Peyer's patch (tissue), 4 donors: ENCODE measurements around the gene ESR2. TPM values are rescaled to one million over a fixed set of nuclear protein-coding genes. Genes with fewer than 3 reads are reported as not detected.

Source experiments
- DNase-seq, 3 donors: peaks; one replicate each; pipeline ENCODE4 v3.0.0-alpha.2; 2017 to 2019
- H3K27ac ChIP-seq, 4 donors: fragments of 200-600 bp; sonication (generic); one replicate each; pipeline ENCODE4 v1.5.1; 2016 to 2019
- H3K27me3 ChIP-seq, 2 donors: fragments of 200-600 bp; sonication (generic); one replicate each; pipeline ENCODE4 v1.5.1; 2019
- H3K36me3 ChIP-seq, 3 donors: fragments of 200-600 bp; sonication (generic); one replicate each; pipeline ENCODE4 v1.5.1; 2016 to 2019
- H3K4me1 ChIP-seq, 4 donors: fragments of 200-600 bp; sonication (generic); one replicate each; pipeline ENCODE4 v1.5.1; 2016 to 2019
- H3K4me3 ChIP-seq, 4 donors: fragments of 200-600 bp; sonication (generic); 1 replicate in 3 of 4; 2 replicates in 1 of 4; pipeline ENCODE4 v1.5.1; 2016 to 2019; ENCODE audit warnings: mild to moderate bottlenecking in 1 of 4
- H3K9me3 ChIP-seq, 4 donors: fragments of 200-600 bp; sonication (generic); one replicate each; pipeline ENCODE4 v1.5.1; 2016 to 2019; ENCODE audit warnings: mild to moderate bottlenecking in 1 of 4
- CTCF ChIP-seq, 6 experiments: fragments of 450-650 bp in 4 of 6; fragments of 200-600 bp in 2 of 6; sonication (generic) in 1 of 6; IDR thresholded peaks; one replicate each; pipeline ENCODE4 v1.5.1; 2017 to 2019; ENCODE audit warnings: antibody characterized with exemption in 6 of 6, mild to moderate bottlenecking in 3 of 6, moderate library complexity in 1 of 6
- POLR2A ChIP-seq, 2 donors: fragments of 450-650 bp; IDR thresholded peaks; one replicate each; pipeline ENCODE4 v1.5.1; 2017; ENCODE audit warnings: antibody characterized with exemption in 2 of 2, mild to moderate bottlenecking in 2 of 2, moderate library complexity in 2 of 2
- total RNA-seq, 4 donors: library from RNA; depleted of rRNA; stranded (reverse); fragments of >200 nt; gene quantifications; one replicate each; pipeline ENCODE4 v1.1.0, GENCODE V29; 2016

ESR2 gene
- total RNA-seq, 4 donors from 2014 or later = 0.66 to 6.6 (median 1.1) TPM; not detected in 1

DNA sequence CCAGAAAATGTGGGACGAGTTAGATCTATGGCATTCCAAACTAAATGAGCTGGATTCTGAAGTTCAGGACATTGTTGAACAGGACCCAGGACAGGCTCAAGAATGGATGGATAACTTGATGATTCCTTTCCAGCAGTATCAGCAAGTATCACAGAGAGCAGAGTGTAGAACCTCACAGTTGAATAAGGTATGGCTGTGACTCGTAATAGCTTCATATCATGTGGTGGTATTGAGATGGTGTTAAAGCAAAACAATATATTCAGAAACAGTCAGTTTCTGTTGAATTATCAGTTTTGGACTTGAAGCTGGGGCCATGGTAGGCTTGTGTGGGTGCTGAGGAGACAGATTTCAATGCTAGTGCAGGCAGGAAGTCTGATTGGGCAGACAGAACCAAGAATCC is 213.7 kb downstream of the ESR2 start:
- H3K9me3 ChIP-seq = no peaks in the 10 kb centered on the region
- peaks cover 0 to 26% (median 0%) of the 10 kb centered on the region in 3 donors for H3K36me3 ChIP-seq
- H3K27me3 ChIP-seq = no peaks in the 10 kb centered on the region
- no peak overlapping the region for H3K27ac ChIP-seq
- TF ChIP-seq CTCF (IDR thresholded peaks at IDR 0.05) (no peak), POLR2A (IDR thresholded peaks at IDR 0.05) (no peak)
- no peak overlapping the region for H3K4me3 ChIP-seq
- no peaks in the 10 kb centered on the region for H3K4me1 ChIP-seq
- DNase-seq = no peak

DNA sequence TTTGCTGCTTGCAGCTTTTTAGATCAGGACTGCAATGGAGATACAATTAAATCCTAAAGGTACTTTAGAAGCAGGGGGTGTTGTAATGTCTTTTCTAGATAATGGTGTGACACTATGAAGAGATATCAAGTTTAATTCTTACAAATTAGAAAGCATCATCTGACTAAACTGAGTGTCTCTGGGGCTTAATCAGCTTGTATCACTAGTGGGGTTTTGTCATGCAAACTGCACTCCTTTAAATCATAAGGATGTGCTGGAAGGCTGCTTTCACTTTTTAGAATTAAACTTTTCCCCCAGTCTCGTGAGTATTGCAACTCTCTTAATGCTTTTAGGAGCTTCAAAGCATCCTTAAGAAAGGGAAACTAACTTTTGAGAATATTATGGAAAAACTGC is 218.6 kb downstream of the ESR2 start:
- TF ChIP-seq POLR2A (IDR thresholded peaks at IDR 0.05) (no peak), CTCF (IDR thresholded peaks at IDR 0.05) (no peak)
- H3K36me3 ChIP-seq = peaks cover 0 to 50% (median 0%) of the 10 kb centered on the region in 3 donors
- no peak overlapping the region for H3K27ac ChIP-seq
- H3K9me3 ChIP-seq = no peaks in the 10 kb centered on the region
- no peaks in the 10 kb centered on the region for H3K4me1 ChIP-seq
- no peak for DNase-seq
- H3K4me3 ChIP-seq = no peak overlapping the region
- no peaks in the 10 kb centered on the region for H3K27me3 ChIP-seq

- TF ChIP-seq POLR2A (IDR thresholded peaks at IDR 0.05) (no peak), CTCF (IDR thresholded peaks at IDR 0.05) (no peak)
- Histone ChIP-seq H3K4me1 (no peaks in the 10 kb centered on the region), H3K27ac (no peak overlapping the region), H3K36me3 (peaks cover 0 to 48% (median 0%) of the 10 kb centered on the region in 3 donors), H3K27me3 (no peaks in the 10 kb centered on the region), H3K4me3 (no peak overlapping the region), H3K9me3 (no peaks in the 10 kb centered on the region)
- DNase-seq = no peak
Observed at GRCh38 chr14:64074961-64075612, 219.1 kb downstream of the ESR2 start.

- H3K9me3 ChIP-seq = no peaks in the 10 kb centered on the region
- no peaks in the 10 kb centered on the region for H3K4me1 ChIP-seq
- H3K27ac ChIP-seq = no peak overlapping the region
- no peak overlapping the region for H3K4me3 ChIP-seq
- no peak for DNase-seq
- H3K36me3 ChIP-seq = peaks cover 0 to 62% (median 0%) of the 10 kb centered on the region in 3 donors
- H3K27me3 ChIP-seq = no peaks in the 10 kb centered on the region
- TF ChIP-seq POLR2A (IDR thresholded peaks at IDR 0.05) = no peak
Observed at GRCh38 chr14:64069634-64070359, 224.4 kb downstream of the ESR2 start.

DNA sequence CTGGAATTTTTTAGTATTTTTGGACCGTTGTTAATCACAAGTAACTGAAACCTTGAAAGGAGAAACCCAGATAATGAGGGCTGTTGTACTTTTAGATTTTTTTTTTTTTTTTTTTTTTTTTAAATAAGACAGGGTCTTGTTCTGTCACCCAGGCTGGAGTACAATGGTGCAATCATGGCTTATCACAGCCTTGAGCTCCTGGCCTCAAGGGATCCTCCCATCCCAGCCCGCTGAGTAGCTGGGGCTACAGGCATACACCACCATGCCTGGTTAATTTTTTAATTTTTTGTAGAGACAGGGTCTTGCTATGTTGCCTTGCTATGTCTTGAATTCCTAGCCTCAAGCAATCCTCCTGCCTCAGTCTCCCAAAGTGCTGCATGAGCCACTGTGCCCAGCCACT is 229.7 kb downstream of the ESR2 start:
- Histone ChIP-seq H3K36me3 (peaks cover 0 to 30% (median 0%) of the 10 kb centered on the region in 3 donors), H3K4me1 (no peaks in the 10 kb centered on the region)
- TF ChIP-seq CTCF (IDR thresholded peaks at IDR 0.05) = no peak
- no peak for TF ChIP-seq POLR2A (IDR thresholded peaks at IDR 0.05)

DNA sequence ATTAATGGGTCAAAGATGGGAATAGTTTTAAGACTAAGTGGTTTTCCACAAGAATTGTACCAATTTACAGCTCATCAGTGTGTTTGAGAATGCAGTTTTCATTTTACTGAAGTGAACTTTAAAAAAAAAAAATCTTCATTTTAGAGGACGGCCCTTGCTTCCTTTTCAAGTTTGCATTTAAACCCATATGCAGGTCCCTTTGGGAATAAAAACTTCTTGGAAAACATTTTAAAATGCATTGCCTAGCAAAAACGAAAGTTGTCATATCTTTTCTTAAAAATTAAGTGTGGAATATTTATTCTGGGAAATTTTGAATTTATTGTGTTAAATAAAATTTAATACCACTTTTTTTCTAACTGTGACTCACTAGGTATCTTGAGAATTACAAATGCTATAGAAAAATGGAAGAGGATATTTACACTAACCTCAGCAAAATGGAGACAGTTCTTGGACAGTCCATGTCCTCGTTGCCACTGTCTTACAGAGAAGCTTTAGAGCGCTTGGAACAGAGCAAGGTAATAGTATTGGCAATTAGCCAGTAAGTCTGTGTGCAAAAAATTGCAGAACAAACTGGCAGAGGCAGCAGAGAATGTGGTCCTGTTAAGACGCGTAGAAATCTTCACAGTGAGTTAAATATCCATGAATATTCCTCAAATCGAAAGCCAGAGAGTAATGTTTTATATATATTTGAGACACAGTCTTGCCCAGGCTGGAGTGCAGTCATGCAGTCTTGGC is 231.6 kb downstream of the ESR2 start:
- DNase-seq = no peak
- Histone ChIP-seq H3K4me1 (no peaks in the 10 kb centered on the region), H3K27ac (no peak overlapping the region), H3K4me3 (no peak overlapping the region), H3K27me3 (no peaks in the 10 kb centered on the region), H3K9me3 (no peaks in the 10 kb centered on the region), H3K36me3 (peaks cover 0 to 22% (median 0%) of the 10 kb centered on the region in 3 donors)
- no peak for TF ChIP-seq POLR2A (IDR thresholded peaks at IDR 0.05)
- TF ChIP-seq CTCF (IDR thresholded peaks at IDR 0.05) = no peak

More for the DNA sequence above, 229.7 kb downstream of the ESR2 start:
- no peaks in the 10 kb centered on the region for H3K9me3 ChIP-seq
- no peak overlapping the region for H3K27ac ChIP-seq
- no peak for DNase-seq
- H3K27me3 ChIP-seq = no peaks in the 10 kb centered on the region
- no peak overlapping the region for H3K4me3 ChIP-seq
